ENCODE results near the gene USO1. TPM values are rescaled to one million over a fixed set of nuclear protein-coding genes. Genes with fewer than 3 reads are reported as not detected.
"Not testable (repeated sequence)": the region's sequence is repeated elsewhere in the genome, so short reads cannot be mapped to it uniquely, and the experiment has no call there.

The USO1 gene
- total RNA-seq, 1 experiment from 2014 or later = 60.8 TPM

DNA sequence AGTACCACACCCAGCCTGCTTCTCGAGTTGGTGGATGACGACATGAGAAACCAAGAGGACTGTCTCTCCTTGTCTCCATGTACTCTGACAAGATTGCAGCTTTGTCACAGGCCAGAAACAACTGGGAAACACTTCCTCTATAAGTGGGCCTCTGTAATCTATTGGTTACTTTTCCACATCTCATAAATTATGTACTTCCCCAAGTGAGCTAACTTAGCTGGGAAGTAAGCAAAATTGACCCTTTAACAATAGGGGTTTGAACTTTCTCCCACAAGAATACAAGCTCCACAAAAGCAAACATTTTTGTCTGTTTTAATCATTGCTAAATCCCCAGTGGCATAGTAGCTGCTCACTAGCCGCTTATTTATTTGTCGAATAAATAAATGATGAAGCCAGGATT is 14.1 kb upstream of the USO1 start:
- no peak for DNase-seq (ENCODE audit: low read depth)

DNA sequence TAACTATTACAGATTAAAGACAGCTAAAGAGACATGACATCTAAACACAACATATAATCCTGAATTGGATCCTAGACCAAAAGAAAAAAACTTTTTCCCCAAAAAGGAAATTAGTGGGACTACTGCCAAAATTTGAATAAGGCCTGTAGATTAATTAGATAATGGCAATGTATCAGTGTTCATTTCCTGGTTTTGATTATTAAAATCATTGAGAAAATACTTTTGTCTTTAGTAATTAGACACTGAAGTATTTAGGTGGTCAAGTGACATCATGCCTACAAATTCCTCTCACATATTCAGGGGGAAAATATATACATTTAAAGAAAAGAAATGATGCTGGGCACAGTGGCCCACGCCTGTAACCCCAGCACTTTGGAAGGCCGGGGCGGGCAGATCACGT is 10.4 kb upstream of the USO1 start:
- DNase-seq (ENCODE audit: low read depth) = no peak

DNA sequence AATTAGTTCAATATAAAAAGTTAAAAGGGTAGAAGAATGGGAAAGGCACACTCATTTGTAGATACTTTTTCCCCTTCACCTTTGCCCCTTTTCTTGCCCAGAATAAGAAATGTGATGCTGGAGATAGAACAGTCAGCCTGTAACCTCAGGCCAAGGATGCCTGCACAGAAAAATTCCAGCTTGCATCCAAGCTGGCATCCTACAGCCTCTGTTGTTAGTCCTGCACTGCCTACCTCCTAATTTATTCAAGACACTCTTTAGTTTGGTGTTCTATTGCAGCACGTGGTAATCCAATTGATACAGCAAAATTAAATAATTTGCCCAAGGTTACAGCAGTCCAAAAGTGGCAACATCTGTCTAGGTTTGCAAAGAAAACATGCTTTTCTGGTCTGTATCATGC is 9.7 kb upstream of the USO1 start:
- DNase-seq (ENCODE audit: low read depth) = no peak

DNA sequence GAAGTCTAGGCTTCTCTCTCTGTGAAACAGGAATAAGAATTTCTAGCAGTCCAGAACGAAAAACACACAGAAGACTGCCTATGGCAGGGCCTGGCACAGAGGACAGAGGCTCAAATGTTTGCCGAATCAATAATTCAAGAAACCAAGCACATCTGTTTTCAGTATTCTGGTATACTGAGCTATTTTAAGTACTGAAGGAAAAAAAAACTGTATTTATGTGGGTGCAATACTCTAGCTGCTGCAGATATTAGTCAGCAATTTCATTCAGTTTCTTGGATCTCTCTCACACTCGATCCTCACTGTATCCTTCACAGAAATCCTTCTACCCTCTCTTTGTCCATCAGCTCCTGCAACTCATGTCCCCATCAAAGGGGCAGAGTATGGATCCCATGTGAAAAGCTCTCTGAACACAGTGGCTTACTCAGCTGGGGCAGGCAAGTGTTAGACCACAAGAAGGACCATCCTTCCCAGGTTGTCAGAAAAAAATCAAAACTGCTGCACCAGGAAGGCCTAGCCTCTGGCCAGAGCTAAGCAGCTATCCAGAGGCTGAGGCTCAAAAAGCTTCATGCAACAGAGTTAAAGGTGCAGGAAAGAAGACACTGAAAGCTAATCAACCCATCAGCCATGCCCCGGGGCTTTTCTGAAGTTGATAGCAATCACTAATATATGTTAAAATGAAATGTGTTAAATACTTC is 9.1 kb upstream of the USO1 start:
- no peak for DNase-seq (ENCODE audit: low read depth)

DNA sequence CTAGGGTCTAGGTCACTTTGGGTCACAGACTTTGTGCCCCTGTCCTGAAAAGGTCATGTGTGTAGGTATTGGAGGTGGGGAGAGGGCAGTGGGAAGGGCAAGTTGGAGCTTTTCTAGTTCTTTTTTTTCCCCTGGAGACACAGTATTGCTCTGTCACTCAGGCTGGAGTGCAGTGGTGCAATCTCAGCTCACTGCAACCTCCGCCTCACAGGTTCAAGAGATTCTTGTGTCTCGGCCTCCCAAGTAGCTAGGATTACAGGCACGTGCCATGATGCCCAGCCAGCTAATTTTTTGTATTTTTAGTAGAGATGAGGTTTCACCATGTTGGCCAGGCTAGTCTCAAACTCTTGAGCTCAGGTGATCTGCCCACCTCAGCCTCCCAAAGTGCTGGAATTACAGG is 8.3 kb upstream of the USO1 start:
- DNase-seq (ENCODE audit: low read depth) = not testable (repeated sequence)

DNA sequence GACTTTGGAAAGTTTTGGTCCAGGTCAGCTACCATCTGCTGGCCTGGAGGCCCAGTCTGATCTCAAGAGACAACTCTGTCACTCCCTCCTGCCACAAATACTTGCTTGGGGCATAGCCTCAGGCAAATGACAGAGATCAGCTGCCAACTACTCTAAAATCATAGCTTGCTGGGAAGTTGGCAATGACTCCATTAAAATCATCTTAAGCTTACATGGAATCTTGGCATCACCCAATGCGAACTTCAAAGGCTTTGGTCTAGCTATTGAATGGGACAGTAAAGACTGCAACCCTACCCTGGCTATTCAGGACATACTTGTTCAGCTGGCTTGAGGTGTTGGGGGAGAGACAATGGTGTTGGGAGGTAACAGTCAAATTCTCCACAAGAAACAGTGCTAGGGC is 7.0 kb upstream of the USO1 start:
- DNase-seq (ENCODE audit: low read depth) = no peak

DNA sequence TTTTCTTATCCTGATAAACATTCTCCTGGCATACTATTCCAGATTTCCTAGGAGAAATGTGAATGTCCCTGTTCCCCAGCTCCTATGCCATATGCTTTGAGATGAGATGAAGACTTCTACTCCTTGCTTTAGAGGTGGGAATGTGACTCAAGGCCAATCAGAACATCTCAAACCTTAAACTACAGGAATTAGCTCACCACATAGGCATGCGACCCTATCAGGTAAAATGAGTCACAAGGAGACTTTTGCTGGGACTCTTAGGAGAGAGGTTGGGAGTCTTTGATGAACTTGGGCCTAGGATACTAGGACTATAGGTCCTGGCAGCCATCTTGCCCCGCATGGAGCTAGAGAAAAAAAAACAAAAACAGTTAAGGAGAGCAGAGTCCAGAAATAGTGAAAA is 5.8 kb upstream of the USO1 start:
- DNase-seq (ENCODE audit: low read depth) = peak; percentile 46

DNA sequence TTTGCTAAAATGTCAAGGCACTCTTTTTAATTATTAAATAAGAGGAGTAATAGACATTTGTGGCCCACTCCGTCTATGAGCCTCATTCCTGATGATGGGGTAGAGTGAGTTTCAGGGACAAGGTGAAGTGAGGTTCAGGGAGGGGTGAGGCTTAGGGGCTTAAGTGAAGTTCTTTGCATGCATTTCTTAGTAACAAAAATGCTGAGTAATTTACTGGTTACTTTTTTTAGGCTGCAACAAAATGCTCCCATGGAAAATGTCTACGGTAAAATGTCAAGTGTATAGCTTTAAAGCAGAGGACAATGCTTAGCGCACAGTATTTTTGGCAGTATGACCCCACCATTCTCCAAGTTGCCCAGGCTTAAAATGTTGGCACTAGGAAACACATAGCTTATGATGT is 2.0 kb upstream of the USO1 start:
- DNase-seq (ENCODE audit: low read depth) = no peak

DNA sequence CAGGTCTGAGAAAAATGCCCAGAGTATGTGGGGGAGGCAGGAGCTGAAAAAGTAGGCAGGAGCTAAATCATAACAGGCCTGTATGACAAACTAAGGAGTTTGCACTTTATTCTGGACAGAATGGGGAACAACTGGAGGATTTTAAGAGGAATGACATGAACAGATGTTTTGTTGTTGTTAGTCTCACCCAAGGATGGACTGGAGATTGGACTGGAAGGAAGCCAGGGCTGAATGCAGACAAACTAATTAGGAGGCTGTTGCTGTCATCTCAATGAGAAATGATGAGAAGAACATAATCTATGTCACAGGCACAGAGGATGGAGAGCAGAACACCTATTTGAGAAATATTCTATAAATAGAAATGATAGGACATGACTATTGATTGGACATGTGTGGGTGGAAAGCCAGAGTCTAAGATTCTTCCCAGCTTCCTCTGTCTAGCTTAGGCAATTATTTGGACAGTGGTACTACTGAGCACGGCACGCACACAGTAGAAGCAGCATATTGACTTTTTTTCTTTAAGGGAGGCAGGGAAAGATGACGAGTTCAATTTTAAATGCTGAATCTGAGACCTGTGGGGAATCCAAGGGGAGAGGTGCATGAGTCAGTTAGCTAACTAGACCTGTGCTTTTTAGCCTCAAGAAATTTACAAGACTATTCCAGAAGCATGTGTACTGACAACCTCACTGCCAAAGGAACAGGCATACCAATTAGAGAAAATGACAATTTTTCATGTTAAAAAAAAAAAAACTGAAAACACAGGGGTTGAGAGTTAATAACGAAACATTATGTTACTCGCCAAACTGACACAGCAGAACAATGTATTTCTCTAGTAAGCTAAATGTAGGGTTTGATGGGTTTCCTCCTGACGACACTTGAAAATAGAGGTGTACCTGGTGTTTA is 963 bp upstream of the USO1 start:
- peak; percentile 46 for DNase-seq (ENCODE audit: low read depth)

DNA sequence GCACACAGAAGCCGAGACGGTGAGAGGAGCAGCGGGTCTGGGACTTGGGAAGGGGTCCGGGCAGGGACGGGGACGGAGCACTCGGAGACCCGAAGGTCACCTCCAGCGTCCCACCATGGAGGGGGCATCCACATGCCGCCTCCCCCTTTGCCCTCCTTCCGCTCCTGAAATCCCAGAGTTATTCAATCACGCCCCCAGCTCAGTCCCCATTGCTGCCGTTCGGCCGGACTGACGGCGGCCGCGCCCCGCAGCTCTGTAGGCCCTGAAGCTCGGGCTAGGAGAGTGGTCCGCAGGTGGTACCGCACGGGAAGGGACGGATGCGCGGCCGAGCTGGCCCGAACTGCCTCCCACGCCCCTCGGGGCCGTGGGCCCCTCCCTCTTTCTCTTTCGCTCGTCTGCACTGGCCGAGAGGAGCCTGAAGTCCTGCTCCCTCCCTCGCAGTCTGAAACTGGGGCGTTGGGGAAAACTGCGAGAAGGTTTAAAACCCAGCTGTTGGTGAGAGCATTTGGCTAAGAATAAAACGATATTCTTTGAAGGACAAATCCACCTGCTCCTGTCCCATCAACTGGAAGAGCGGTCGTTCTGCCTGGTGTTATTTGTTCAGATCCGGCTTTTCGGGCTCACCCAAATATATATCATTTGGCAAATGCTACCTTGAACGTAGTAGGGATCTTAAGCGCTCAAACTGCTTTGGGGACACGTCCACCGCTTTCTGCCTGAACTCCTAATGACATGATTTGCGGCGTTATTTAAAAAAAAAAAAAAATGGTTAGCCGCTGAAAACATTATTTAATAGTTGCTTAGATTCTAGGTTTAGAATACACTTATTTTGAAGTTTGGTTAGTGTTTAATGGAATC is 719 bp downstream of the USO1 start:
- DNase-seq (ENCODE audit: low read depth) = peak; percentile 69

DNA sequence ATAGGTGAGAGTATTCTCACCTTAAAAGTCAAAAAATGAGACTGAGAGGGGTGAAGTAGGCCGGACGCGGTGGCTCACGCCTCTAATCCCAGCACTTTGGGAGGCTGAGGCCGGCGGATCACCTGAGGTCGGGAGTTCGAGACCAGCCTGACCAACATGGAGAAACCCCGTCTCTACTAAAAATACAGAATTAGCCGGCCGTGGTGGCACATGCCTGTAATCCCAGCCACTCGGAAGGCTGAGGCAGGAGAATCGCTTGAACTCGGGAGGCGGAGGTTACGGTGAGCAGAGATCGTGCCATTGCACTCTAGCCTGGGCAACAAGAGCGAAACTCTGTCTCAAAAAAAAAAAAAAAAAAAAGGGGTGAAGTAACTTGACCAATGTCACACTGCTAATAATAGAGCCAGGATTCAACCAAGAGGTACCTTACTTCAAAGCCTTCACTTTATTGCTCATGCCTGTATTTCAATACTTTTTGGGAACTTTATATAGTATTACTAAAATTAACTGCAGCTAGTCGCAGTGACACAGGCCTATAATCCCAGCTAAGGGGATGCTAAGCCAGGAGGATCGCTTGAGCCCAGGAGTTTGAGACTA is 1.7 kb downstream of the USO1 start:
- DNase-seq (ENCODE audit: low read depth) = not testable (repeated sequence)

DNA sequence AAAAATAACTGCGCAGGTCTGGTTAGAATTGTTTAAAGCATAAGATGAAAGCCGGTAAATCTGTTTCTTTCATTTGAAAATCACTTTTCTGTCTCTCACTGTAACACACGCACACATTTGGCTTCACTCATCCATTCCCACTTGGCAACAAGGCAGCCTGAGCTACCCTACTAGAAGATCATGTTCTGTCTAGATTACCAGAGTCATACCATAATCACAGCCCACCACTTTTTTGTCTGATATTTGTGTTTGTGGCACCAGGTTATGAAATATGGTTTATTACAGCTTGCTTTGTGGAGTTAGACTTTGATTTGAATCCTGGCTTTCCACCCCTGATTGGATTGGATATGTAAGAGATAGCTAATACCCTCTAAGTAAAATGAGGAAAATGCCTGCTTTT is 2.2 kb downstream of the USO1 start:
- DNase-seq (ENCODE audit: low read depth) = no peak

DNA sequence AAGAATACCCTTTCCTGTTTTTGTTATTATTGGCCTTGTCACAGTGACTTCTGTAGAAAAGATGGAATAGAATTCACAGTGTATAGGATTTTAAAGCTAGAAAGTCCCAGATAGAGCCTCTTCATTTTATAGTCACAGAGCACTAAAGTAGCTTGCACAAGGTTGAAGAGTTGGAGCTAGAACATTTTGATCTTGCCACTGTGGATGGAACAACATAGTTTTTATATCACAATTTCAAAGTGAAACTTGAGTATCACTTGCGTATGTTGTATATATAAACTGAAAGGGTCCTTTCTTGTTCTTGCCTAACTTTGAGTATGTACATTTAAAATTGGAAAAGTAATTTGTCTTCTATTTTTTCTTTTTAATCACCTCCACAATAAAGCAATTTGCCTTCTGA is 2.7 kb downstream of the USO1 start:
- no peak for DNase-seq (ENCODE audit: low read depth)

DNA sequence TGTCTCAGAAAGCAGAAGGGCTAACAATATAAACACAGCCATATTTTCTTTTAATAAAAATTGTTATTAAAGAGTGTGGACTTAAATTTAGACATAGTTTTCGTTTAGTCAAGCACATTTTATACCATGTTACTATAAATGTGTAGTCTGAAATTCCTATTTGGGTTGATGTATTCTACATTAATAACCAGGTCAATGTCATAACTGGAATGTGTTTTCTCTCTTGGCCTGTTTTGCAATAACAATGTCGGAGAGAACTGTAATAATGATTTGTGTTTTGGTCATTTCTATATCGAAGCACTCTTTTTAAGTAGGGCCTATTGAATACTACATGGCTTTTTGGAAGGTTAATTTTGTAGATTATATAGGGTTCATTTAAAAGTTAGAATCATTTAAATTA is 5.5 kb downstream of the USO1 start:
- no peak for DNase-seq (ENCODE audit: low read depth)

DNA sequence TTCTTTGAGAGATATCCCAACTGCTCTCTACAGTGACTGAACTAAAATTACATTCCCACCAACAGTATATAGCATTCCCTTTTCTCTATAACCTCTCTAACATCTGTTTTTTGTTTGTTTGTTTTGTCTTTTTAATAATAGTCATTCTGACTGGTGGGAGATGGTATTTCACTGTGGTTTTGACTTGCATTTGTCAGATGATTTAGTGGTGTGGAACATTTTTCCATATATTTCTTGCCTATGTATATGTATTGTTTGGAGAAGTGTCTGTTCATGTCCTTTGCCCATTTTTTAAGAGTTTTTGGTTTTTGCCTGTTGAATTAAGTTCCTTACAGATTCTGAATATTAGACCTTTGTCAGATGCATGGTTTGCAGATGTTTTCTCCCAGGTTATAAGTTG is 9.0 kb downstream of the USO1 start:
- no peak for DNase-seq (ENCODE audit: low read depth)

DNA sequence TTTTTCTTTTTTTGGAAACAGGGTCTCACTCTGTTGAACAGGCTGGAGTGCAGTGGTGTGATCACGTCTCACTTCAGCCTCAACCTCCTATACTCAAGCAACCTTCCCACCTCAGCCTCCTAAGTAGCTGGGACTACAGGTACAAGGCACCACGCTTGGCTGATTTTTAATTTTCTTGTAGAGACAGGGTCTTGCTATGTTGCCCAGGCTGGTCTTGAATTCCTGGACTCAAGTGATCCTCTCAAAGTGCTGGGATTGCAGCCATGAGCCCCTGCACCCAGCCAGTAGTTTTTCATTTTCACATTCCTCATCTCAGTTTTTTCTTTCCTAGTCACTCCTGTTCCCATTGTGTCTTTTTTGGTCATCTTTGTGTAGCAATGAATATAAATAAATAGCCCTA is 11.1 kb downstream of the USO1 start:
- DNase-seq (ENCODE audit: low read depth) = no peak

DNA sequence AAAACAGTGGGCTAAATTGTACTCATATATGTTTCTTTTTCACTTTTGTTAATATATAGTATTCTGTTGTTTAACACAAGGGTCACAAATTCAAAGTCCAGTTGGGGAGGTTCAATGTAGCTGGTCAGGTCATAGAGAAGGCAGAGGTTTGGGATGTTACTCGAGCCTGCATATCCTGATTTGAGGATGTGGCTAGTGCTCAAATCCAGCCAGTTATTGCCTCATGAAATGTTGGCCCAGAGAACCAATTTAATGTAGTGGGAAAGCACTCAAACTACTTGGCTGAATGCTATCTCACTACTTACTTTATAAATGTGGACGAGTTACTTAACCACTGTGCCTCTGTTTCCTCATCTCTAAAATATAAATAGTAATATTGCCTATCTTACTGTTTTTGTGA is 12.5 kb downstream of the USO1 start:
- no peak for DNase-seq (ENCODE audit: low read depth)

DNA sequence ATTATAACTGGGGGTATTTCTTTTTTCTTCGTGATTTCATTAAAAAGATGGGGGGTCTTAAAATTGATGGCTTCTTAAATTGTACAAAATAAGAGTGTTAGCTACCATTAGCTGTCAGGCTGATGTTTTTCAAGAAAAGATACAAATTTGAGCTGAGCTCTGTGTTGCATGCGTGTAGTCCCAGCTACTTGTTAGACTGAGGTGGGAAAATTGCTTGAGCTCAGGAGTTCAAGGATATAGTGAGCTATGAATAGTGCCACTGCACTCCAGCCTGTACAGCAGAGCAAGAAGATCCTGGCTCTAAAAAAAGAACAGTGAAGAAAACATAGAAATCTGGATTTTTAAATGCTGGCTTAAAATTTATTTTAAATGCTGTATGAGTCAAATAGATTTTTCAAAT is 13.0 kb downstream of the USO1 start:
- no peak for DNase-seq (ENCODE audit: low read depth)

DNA sequence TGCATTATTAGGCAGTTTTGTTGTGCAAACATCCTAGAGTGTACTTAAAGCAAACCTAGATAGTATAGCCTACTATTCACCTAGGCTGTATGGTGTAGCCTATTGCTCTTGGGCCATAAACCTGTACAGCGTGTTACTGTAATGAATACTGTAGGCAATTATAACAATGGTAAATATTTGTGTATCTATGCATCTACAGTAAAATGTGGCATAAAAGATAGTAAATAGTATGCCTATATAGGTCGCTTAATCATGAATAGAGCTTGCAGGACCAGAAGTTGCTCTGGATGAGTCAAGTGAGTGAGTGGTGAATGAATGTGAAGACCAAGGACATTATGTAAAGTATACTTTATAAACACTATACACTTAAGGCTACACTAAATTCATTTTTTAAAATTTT is 16.6 kb downstream of the USO1 start:
- DNase-seq (ENCODE audit: low read depth) = no peak

DNA sequence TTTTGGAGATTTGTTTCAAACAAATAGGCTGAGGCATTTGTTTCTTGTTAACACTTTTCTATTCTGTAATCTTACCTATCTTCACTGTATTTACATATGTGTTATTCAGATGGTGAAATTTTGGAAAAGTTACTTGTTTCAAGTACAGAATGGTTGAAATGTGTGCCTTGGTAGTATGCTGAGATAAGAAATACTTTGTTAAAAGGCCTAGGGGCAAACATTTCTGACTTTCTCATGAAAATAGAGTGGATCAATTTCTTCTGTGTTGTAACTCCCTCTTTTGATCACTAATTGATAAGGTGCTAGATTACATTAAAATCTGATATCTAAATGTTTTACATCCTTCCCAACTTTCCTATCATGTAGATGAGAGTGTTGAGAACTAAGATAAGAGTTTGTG is 18.1 kb downstream of the USO1 start:
- no peak for DNase-seq (ENCODE audit: low read depth)

DNA sequence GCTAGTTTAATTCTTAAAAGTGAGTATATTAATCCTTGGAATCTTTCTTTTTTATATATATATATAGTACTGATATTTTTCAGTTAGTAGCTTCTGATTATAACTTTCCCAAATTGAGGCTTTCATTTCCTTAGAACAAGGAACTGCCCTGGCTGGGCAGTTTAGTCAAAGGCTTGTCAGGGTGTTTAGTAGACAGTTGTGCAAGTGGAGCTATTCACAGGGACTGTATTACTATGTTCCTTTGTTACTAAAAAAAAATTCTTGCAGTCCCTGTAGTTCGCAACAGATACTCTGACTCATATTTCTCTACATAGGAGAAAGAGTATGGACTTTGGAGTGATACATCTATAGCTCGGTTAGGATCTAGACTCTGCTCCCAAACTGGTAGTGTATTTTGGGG is 20.8 kb downstream of the USO1 start:
- peak; percentile 53 for DNase-seq (ENCODE audit: low read depth)
